HepG2 (cell line): ENCODE measurements around the gene ANKRD39. TPM values are rescaled to one million over a fixed set of nuclear protein-coding genes. Genes with fewer than 3 reads are reported as not detected.
A peak's percentile ranks its signal among the peaks of the same experiment; 100 is the strongest.

Source experiments
- ATAD3A ChIP-seq: sonication (generic); formaldehyde crosslinking; IDR thresholded peaks from 2 replicates; pipeline ENCODE4 v1.4.0; 2020; ENCODE audit warnings: missing genetic modification reagents
- XRCC5 ChIP-seq: fragments of 200-400 bp; formaldehyde crosslinking; optimal IDR thresholded peaks from 2 replicates; pipeline ENCODE3; 2017; ENCODE audit warnings: mild to moderate bottlenecking, low read length
- ZNF501 ChIP-seq: sonication (generic); formaldehyde crosslinking; IDR thresholded peaks from 2 replicates; pipeline ENCODE4 v1.5.1; 2020; ENCODE audit warnings: mild to moderate bottlenecking, moderate library complexity, missing genetic modification reagents
- ZNF816 ChIP-seq: sonication (generic); formaldehyde crosslinking; IDR thresholded peaks from 2 replicates; pipeline ENCODE4 v1.8.0; 2022; ENCODE audit warnings: missing genetic modification reagents, mild to moderate bottlenecking, borderline replicate concordance
- polyA plus RNA-seq, 8 experiments: library from polyadenylated mRNA; depleted of rRNA in 3 of 8; stranded (reverse) in 7 of 8; unstranded in 1 of 8; fragments of >200 nt; fragmentation: Illumina TruSeq in 4 of 8; extraction: Trizol in 4 of 8; gene quantifications; 2 replicates each; pipeline versions ENCODE4 v1.2.1 to v1.2.3, GENCODE V29; 2011 to 2016; ENCODE audit warnings: low read depth in 4 of 8, missing spikeins in 1 of 8, mixed read lengths in 1 of 8; ENCODE audit not compliant: insufficient read depth in 1 of 8
- total RNA-seq, 5 experiments: library from RNA; depleted of rRNA; stranded (reverse); fragments of >200 nt; fragmentation: Illumina TruSeq; extraction: Trizol; gene quantifications; 2 replicates each; pipeline ENCODE4 v1.2.3, GENCODE V29; 2016; ENCODE audit warnings: low read depth in 1 of 5
- TF ChIP-seq, protein P1 (sequence below): sonication (generic); formaldehyde crosslinking; IDR thresholded peaks from 2 replicates; pipeline ENCODE4 v1.4.0; 2020; ENCODE audit warnings: missing genetic modification reagents
- TF ChIP-seq, protein P2 (sequence below): sonication (generic); formaldehyde crosslinking; IDR thresholded peaks from 2 replicates; pipeline ENCODE4 v1.8.1; 2022; ENCODE audit warnings: mild to moderate bottlenecking, missing genetic modification reagents
- TF ChIP-seq, protein P3 (sequence below): sonication (generic); formaldehyde crosslinking; IDR thresholded peaks from 2 replicates; pipeline ENCODE4 v1.4.0; 2020; ENCODE audit warnings: missing genetic modification reagents, borderline replicate concordance
- TF ChIP-seq, protein P4 (sequence below): sonication (generic); formaldehyde crosslinking; IDR thresholded peaks from 2 replicates; pipeline ENCODE4 v1.5.0; 2020; ENCODE audit warnings: mild to moderate bottlenecking, missing genetic modification reagents, borderline replicate concordance
- TF ChIP-seq, protein P5 (sequence below): sonication (generic); IDR thresholded peaks from 2 replicates; pipeline ENCODE4 v1.6.1; 2016; ENCODE audit warnings: low read depth, borderline replicate concordance
- TF ChIP-seq, protein P6 (sequence below): sonication (generic); formaldehyde crosslinking; IDR thresholded peaks from 2 replicates; pipeline ENCODE4 v1.9.0; 2021; ENCODE audit warnings: missing genetic modification reagents, borderline replicate concordance

Gene ANKRD39
- total and polyA plus RNA-seq, 2 of the 13 experiments (the other 11 are each of a cell fraction or from before 2014, with no cell fraction given): 23.2 to 24.8 TPM

DNA sequence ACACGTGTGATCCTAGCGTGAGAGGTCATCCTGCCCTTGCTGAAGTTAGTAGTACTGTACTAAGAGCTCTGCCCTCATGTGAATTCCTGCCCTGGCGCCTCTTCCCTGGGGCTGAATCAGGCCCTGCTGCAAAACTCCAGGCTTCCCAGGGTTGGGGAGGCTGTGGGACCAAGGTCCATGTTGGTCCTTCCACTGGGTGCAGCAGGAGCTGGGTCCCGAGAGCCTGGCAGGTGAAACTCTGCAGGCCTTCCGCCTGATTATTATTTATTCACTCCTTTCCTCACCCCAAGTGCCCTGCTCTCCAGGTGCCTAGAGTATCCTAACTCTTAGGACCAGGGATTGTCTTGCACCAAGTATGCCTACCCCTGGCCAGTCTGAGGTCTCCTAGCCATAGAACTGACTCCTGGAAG lies 47.0 kb downstream of the ANKRD39 start (continued):
- TF ChIP-seq, protein P1, sequence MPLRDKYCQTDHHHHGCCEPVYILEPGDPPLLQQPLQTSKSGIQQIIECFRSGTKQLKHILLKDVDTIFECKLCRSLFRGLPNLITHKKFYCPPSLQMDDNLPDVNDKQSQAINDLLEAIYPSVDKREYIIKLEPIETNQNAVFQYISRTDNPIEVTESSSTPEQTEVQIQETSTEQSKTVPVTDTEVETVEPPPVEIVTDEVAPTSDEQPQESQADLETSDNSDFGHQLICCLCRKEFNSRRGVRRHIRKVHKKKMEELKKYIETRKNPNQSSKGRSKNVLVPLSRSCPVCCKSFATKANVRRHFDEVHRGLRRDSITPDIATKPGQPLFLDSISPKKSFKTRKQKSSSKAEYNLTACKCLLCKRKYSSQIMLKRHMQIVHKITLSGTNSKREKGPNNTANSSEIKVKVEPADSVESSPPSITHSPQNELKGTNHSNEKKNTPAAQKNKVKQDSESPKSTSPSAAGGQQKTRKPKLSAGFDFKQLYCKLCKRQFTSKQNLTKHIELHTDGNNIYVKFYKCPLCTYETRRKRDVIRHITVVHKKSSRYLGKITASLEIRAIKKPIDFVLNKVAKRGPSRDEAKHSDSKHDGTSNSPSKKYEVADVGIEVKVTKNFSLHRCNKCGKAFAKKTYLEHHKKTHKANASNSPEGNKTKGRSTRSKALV (CRISPR knock-in tag): no peak
- TF ChIP-seq, protein P2, sequence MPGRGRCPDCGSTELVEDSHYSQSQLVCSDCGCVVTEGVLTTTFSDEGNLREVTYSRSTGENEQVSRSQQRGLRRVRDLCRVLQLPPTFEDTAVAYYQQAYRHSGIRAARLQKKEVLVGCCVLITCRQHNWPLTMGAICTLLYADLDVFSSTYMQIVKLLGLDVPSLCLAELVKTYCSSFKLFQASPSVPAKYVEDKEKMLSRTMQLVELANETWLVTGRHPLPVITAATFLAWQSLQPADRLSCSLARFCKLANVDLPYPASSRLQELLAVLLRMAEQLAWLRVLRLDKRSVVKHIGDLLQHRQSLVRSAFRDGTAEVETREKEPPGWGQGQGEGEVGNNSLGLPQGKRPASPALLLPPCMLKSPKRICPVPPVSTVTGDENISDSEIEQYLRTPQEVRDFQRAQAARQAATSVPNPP (CRISPR knock-in tag): no peak
- TF ChIP-seq ZNF501 (CRISPR knock-in tag) (peak; percentile 71), ZNF816 (CRISPR knock-in tag) (no peak), ATAD3A (CRISPR knock-in tag) (no peak), XRCC5 (peak; percentile 80)
- TF ChIP-seq, protein P3, sequence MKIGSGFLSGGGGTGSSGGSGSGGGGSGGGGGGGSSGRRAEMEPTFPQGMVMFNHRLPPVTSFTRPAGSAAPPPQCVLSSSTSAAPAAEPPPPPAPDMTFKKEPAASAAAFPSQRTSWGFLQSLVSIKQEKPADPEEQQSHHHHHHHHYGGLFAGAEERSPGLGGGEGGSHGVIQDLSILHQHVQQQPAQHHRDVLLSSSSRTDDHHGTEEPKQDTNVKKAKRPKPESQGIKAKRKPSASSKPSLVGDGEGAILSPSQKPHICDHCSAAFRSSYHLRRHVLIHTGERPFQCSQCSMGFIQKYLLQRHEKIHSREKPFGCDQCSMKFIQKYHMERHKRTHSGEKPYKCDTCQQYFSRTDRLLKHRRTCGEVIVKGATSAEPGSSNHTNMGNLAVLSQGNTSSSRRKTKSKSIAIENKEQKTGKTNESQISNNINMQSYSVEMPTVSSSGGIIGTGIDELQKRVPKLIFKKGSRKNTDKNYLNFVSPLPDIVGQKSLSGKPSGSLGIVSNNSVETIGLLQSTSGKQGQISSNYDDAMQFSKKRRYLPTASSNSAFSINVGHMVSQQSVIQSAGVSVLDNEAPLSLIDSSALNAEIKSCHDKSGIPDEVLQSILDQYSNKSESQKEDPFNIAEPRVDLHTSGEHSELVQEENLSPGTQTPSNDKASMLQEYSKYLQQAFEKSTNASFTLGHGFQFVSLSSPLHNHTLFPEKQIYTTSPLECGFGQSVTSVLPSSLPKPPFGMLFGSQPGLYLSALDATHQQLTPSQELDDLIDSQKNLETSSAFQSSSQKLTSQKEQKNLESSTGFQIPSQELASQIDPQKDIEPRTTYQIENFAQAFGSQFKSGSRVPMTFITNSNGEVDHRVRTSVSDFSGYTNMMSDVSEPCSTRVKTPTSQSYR (CRISPR knock-in tag): no peak
- TF ChIP-seq, protein P4, sequence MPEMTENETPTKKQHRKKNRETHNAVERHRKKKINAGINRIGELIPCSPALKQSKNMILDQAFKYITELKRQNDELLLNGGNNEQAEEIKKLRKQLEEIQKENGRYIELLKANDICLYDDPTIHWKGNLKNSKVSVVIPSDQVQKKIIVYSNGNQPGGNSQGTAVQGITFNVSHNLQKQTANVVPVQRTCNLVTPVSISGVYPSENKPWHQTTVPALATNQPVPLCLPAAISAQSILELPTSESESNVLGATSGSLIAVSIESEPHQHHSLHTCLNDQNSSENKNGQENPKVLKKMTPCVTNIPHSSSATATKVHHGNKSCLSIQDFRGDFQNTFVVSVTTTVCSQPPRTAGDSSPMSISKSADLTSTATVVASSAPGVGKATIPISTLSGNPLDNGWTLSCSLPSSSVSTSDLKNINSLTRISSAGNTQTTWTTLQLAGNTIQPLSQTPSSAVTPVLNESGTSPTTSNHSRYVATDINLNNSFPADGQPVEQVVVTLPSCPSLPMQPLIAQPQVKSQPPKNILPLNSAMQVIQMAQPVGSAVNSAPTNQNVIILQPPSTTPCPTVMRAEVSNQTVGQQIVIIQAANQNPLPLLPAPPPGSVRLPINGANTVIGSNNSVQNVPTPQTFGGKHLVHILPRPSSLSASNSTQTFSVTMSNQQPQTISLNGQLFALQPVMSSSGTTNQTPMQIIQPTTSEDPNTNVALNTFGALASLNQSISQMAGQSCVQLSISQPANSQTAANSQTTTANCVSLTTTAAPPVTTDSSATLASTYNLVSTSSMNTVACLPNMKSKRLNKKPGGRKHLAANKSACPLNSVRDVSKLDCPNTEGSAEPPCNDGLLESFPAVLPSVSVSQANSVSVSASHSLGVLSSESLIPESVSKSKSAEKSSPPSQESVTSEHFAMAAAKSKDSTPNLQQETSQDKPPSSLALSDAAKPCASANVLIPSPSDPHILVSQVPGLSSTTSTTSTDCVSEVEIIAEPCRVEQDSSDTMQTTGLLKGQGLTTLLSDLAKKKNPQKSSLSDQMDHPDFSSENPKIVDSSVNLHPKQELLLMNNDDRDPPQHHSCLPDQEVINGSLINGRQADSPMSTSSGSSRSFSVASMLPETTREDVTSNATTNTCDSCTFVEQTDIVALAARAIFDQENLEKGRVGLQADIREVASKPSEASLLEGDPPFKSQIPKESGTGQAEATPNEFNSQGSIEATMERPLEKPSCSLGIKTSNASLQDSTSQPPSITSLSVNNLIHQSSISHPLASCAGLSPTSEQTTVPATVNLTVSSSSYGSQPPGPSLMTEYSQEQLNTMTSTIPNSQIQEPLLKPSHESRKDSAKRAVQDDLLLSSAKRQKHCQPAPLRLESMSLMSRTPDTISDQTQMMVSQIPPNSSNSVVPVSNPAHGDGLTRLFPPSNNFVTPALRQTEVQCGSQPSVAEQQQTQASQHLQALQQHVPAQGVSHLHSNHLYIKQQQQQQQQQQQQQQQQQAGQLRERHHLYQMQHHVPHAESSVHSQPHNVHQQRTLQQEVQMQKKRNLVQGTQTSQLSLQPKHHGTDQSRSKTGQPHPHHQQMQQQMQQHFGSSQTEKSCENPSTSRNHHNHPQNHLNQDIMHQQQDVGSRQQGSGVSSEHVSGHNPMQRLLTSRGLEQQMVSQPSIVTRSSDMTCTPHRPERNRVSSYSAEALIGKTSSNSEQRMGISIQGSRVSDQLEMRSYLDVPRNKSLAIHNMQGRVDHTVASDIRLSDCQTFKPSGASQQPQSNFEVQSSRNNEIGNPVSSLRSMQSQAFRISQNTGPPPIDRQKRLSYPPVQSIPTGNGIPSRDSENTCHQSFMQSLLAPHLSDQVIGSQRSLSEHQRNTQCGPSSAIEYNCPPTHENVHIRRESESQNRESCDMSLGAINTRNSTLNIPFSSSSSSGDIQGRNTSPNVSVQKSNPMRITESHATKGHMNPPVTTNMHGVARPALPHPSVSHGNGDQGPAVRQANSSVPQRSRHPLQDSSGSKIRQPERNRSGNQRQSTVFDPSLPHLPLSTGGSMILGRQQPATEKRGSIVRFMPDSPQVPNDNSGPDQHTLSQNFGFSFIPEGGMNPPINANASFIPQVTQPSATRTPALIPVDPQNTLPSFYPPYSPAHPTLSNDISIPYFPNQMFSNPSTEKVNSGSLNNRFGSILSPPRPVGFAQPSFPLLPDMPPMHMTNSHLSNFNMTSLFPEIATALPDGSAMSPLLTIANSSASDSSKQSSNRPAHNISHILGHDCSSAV: no peak
- TF ChIP-seq, protein P5, sequence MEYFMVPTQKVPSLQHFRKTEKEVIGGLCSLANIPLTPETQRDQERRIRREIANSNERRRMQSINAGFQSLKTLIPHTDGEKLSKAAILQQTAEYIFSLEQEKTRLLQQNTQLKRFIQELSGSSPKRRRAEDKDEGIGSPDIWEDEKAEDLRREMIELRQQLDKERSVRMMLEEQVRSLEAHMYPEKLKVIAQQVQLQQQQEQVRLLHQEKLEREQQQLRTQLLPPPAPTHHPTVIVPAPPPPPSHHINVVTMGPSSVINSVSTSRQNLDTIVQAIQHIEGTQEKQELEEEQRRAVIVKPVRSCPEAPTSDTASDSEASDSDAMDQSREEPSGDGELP: no peak
- TF ChIP-seq, protein P6, sequence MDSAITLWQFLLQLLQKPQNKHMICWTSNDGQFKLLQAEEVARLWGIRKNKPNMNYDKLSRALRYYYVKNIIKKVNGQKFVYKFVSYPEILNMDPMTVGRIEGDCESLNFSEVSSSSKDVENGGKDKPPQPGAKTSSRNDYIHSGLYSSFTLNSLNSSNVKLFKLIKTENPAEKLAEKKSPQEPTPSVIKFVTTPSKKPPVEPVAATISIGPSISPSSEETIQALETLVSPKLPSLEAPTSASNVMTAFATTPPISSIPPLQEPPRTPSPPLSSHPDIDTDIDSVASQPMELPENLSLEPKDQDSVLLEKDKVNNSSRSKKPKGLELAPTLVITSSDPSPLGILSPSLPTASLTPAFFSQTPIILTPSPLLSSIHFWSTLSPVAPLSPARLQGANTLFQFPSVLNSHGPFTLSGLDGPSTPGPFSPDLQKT (CRISPR knock-in tag): no peak
